H9 (cell line): ENCODE results near the gene BBOX1. TPM values are rescaled to one million over a fixed set of nuclear protein-coding genes. Genes with fewer than 3 reads are reported as not detected.

Experiments used
- DNase-seq: peaks from one replicate; pipeline ENCODE4 v3.0.0-alpha.2; 2017
- H2AFZ ChIP-seq: one replicate; pipeline ENCODE4 v1.6.1; 2013; ENCODE audit warnings: mild to moderate bottlenecking, low read length, control low read depth, moderate library complexity
- H2AK5ac ChIP-seq: 2 replicates; pipeline ENCODE4 v1.6.1; 2013; ENCODE audit warnings: low read length, control low read depth, mixed read lengths; ENCODE audit not compliant: insufficient read length
- H2BK120ac ChIP-seq: one replicate; pipeline ENCODE4 v1.6.1; 2013; ENCODE audit warnings: low read depth, mild to moderate bottlenecking, low read length, control low read depth, inconsistent platforms; ENCODE audit not compliant: poor library complexity, severe bottlenecking
- H2BK12ac ChIP-seq: 2 replicates; pipeline ENCODE4 v1.6.1; 2013; ENCODE audit warnings: low read length, control low read depth, mixed read lengths, low read depth; ENCODE audit not compliant: insufficient read length
- H2BK15ac ChIP-seq: 2 replicates; pipeline ENCODE4 v1.6.1; 2013; ENCODE audit warnings: low read depth, low read length, control low read depth
- H2BK20ac ChIP-seq: one replicate; pipeline ENCODE4 v1.6.1; 2013; ENCODE audit warnings: low read depth, mild to moderate bottlenecking, low read length, control low read depth, inconsistent platforms; ENCODE audit not compliant: poor library complexity, severe bottlenecking
- H2BK5ac ChIP-seq: 2 replicates; pipeline ENCODE4 v1.6.1; 2013; ENCODE audit warnings: low read length, control low read depth, mixed read lengths; ENCODE audit not compliant: insufficient read length
- H3K14ac ChIP-seq: 2 replicates; pipeline ENCODE4 v1.6.1; 2013; ENCODE audit warnings: low read length, control low read depth; ENCODE audit not compliant: insufficient read depth
- H3K18ac ChIP-seq: 2 replicates; pipeline ENCODE4 v1.6.1; 2013; ENCODE audit warnings: low read depth, mild to moderate bottlenecking, mixed read lengths, low read length, control low read depth; ENCODE audit not compliant: insufficient read length
- H3K23ac ChIP-seq: 2 replicates; pipeline ENCODE4 v1.6.1; 2013; ENCODE audit warnings: low read length, control low read depth, mixed read lengths, low read depth; ENCODE audit not compliant: insufficient read length
- H3K23me2 ChIP-seq: 2 replicates; pipeline ENCODE4 v1.6.1; 2013; ENCODE audit warnings: low read depth, mild to moderate bottlenecking, mixed read lengths, low read length, control low read depth; ENCODE audit not compliant: insufficient read length, poor library complexity, severe bottlenecking
- H3K27ac ChIP-seq: 2 replicates; pipeline ENCODE4 v1.5.1; 2013; ENCODE audit warnings: low read length, control low read depth, mixed read lengths, low read depth; ENCODE audit not compliant: insufficient read length
- H3K27me3 ChIP-seq: 2 replicates; pipeline ENCODE4 v1.6.1; 2013; ENCODE audit warnings: low read length, control low read depth, inconsistent platforms; ENCODE audit not compliant: insufficient read depth
- H3K4ac ChIP-seq: 2 replicates; pipeline ENCODE4 v1.6.1; 2013; ENCODE audit warnings: low read depth, mild to moderate bottlenecking, control low read depth, inconsistent platforms, low read length, moderate library complexity
- H3K4me1 ChIP-seq: 2 replicates; pipeline ENCODE4 v1.6.1; 2013; ENCODE audit warnings: low read length, control low read depth, inconsistent platforms; ENCODE audit not compliant: insufficient read depth
- H3K4me2 ChIP-seq: 2 replicates; pipeline ENCODE4 v1.6.1; 2013; ENCODE audit warnings: low read length, control low read depth, mixed read lengths; ENCODE audit not compliant: insufficient read length, insufficient read depth
- H3K56ac ChIP-seq: 2 replicates; pipeline ENCODE4 v1.6.1; 2013; ENCODE audit warnings: low read depth, mild to moderate bottlenecking, mixed read lengths, low read length, control low read depth; ENCODE audit not compliant: insufficient read length
- H3K79me1 ChIP-seq: 2 replicates; pipeline ENCODE4 v1.6.1; 2013; ENCODE audit warnings: low read depth, mild to moderate bottlenecking, moderate library complexity, low read length, control low read depth, inconsistent platforms; ENCODE audit not compliant: insufficient read depth, poor library complexity, severe bottlenecking
- H3K79me2 ChIP-seq: 2 replicates; pipeline ENCODE4 v1.6.1; 2013; ENCODE audit warnings: low read length, control low read depth, inconsistent platforms; ENCODE audit not compliant: insufficient read depth
- H3K9ac ChIP-seq: 2 replicates; pipeline ENCODE4 v1.6.1; 2013; ENCODE audit warnings: low read length, control low read depth, mixed read lengths; ENCODE audit not compliant: insufficient read length; ENCODE audit errors: extremely low read depth
- H3K9me3 ChIP-seq: one replicate; pipeline ENCODE4 v1.6.1; 2013; ENCODE audit warnings: low read depth, low read length, inconsistent platforms; ENCODE audit not compliant: control insufficient read depth
- H3T11ph ChIP-seq: one replicate; pipeline ENCODE4 v1.6.1; 2013; ENCODE audit warnings: mild to moderate bottlenecking, low read length, control low read depth, inconsistent platforms
- H4K20me1 ChIP-seq: one replicate; pipeline ENCODE4 v1.6.1; 2013; ENCODE audit not compliant: control insufficient read depth, insufficient read length, insufficient read depth
- H4K5ac ChIP-seq: 2 replicates; pipeline ENCODE4 v1.6.1; 2013; ENCODE audit warnings: low read depth, mild to moderate bottlenecking, mixed read lengths, low read length, control low read depth; ENCODE audit not compliant: insufficient read length
- H4K8ac ChIP-seq: replicated peaks from 2 replicates; pipeline ENCODE4 v1.6.1; 2013; ENCODE audit warnings: low read length, control low read depth, mixed read lengths, low read depth; ENCODE audit not compliant: insufficient read length
- H4K91ac ChIP-seq: 2 replicates; pipeline ENCODE4 v1.6.1; 2013; ENCODE audit warnings: low read depth, mild to moderate bottlenecking, moderate library complexity, mixed read lengths, low read length, control low read depth; ENCODE audit not compliant: insufficient read length
- H3K27ac Mint-ChIP-seq, 3 experiments: 2 replicates in 2 of 3; 3 replicates in 1 of 3; pipeline ENCODE4 v1.8.0; 2020 to 2021; ENCODE audit warnings: mixed read lengths in 3 of 3, mild to moderate bottlenecking in 1 of 3, moderate library complexity in 1 of 3
- H3K27me3 Mint-ChIP-seq: 2 replicates; pipeline ENCODE4 v1.8.0; 2021; ENCODE audit warnings: low read depth, mild to moderate bottlenecking, moderate library complexity, mixed read lengths
- H3K36me3 Mint-ChIP-seq, 3 experiments: 2 replicates in 2 of 3; 3 replicates in 1 of 3; pipeline ENCODE4 v1.8.0; 2020 to 2021; ENCODE audit warnings: low read depth in 3 of 3, mixed read lengths in 3 of 3; ENCODE audit not compliant: insufficient read depth in 1 of 3
- H3K4me1 Mint-ChIP-seq, 2 experiments: 2 replicates each; pipeline ENCODE4 v1.8.0; 2020; ENCODE audit warnings: mixed read lengths in 2 of 2
- H3K4me3 Mint-ChIP-seq, 2 experiments: 2 replicates in 1 of 2; 3 replicates in 1 of 2; pipeline ENCODE4 v1.8.0; 2020 to 2021; ENCODE audit warnings: mild to moderate bottlenecking in 2 of 2, mixed read lengths in 2 of 2, moderate library complexity in 1 of 2
- H3K9me3 Mint-ChIP-seq, 2 experiments: 2 replicates in 1 of 2; 3 replicates in 1 of 2; pipeline ENCODE4 v1.8.0; 2020; ENCODE audit warnings: mild to moderate bottlenecking in 2 of 2, mixed read lengths in 2 of 2, moderate library complexity in 1 of 2
- CTCF ChIP-seq: fragments of 200-600 bp; sonication (generic); conservative IDR thresholded peaks from 3 replicates; pipeline ENCODE4 v1.8.0; 2021; ENCODE audit warnings: antibody characterized with exemption, mild to moderate bottlenecking
- WGBS: extraction: QIAGEN DNeasy Blood & Tissue Kit; methylation state at CpG from one replicate; pipeline ENCODE4 v1.1.7; 2013; ENCODE audit warnings: missing lambda C conversion rate, low lambda C conversion rate, mixed read lengths; ENCODE audit not compliant: insufficient read length; ENCODE audit errors: extremely low coverage; 5-methylcytosine and 5-hydroxymethylcytosine counted together
- total RNA-seq: library from RNA; stranded (reverse); gene quantifications from 2 replicates; pipeline ENCODE4 v1.2.1, GENCODE V29; 2021

Gene BBOX1
- total RNA-seq, 1 experiment from 2014 or later: not detected

- no peak overlapping the region for H3K18ac ChIP-seq
Observed at GRCh38 chr11:27046956-27047355, 6.3 kb downstream of the BBOX1 start.

More at GRCh38 chr11:27046956-27047355, 6.3 kb downstream of the BBOX1 start:
- no peak overlapping the region; a peak in 1 of 7 replicates for H3K27ac Mint-ChIP-seq
- Histone ChIP-seq H2BK20ac (no peak overlapping the region), H3K79me2 (no peaks in the 10 kb centered on the region), H2BK5ac (no peak overlapping the region), H3K56ac (no peak overlapping the region), H4K91ac (no peak overlapping the region), H3K23me2 (no peaks in the 10 kb centered on the region), H4K8ac (no peak overlapping the region), H3K9ac (no peak overlapping the region), H2AFZ (no peak overlapping the region), H3K27me3 (no peaks in the 10 kb centered on the region), H2BK12ac (no peak overlapping the region), H3K4me2 (no peak overlapping the region), H2AK5ac (no peak overlapping the region), H3K9me3 (no peaks in the 10 kb centered on the region), H3K79me1 (no peaks in the 10 kb centered on the region), H4K5ac (no peak overlapping the region), H3K27ac (no peak overlapping the region), H2BK120ac (no peak overlapping the region), H3T11ph (no peak overlapping the region), H4K20me1 (no peaks in the 10 kb centered on the region), H3K4ac (no peak overlapping the region), H3K23ac (no peak overlapping the region), H2BK15ac (no peak overlapping the region), H3K4me1 (no peaks in the 10 kb centered on the region), H3K14ac (no peak overlapping the region)
- no peak overlapping the region for H3K4me3 Mint-ChIP-seq
- peaks cover 14 to 24% of the 10 kb centered on the region in 2 experiments for H3K9me3 Mint-ChIP-seq
- H3K36me3 Mint-ChIP-seq: peaks cover 6 to 16% (median 14%) of the 10 kb centered on the region in 3 experiments; a peak in 6 of 7 replicates
- H3K27me3 Mint-ChIP-seq: no peaks in the 10 kb centered on the region
- WGBS: no CpG with 5 or more reads among the region's 2 CpGs
- no peak for DNase-seq
- no peaks in the 10 kb centered on the region for H3K4me1 Mint-ChIP-seq
- no peak for TF ChIP-seq CTCF
